B cell (primary cell): ENCODE measurements around the gene SEMA4D.

ENCODE experiments used
- EZH2 ChIP-seq: IDR thresholded peaks from 2 replicates; pipeline ENCODE4 v1.6.1; 2012; ENCODE audit warnings: borderline replicate concordance, low read depth, mild to moderate bottlenecking, moderate library complexity, low read length; ENCODE audit not compliant: insufficient read depth, poor library complexity, severe bottlenecking
- TF ChIP-seq, protein P1 (sequence below): fragments of 200-600 bp; IDR thresholded peaks from one replicate; pipeline ENCODE4 v1.8.0; 2022; ENCODE audit warnings: antibody characterized with exemption, mild to moderate bottlenecking

- TF ChIP-seq, protein P1, sequence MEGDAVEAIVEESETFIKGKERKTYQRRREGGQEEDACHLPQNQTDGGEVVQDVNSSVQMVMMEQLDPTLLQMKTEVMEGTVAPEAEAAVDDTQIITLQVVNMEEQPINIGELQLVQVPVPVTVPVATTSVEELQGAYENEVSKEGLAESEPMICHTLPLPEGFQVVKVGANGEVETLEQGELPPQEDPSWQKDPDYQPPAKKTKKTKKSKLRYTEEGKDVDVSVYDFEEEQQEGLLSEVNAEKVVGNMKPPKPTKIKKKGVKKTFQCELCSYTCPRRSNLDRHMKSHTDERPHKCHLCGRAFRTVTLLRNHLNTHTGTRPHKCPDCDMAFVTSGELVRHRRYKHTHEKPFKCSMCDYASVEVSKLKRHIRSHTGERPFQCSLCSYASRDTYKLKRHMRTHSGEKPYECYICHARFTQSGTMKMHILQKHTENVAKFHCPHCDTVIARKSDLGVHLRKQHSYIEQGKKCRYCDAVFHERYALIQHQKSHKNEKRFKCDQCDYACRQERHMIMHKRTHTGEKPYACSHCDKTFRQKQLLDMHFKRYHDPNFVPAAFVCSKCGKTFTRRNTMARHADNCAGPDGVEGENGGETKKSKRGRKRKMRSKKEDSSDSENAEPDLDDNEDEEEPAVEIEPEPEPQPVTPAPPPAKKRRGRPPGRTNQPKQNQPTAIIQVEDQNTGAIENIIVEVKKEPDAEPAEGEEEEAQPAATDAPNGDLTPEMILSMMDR, result no peak
- TF ChIP-seq EZH2, result no peak
Observed at GRCh38 chr9:89384783-89385182, 113.1 kb downstream of the SEMA4D start.
